SH-SY5Y (cell line): ENCODE measurements around the gene NIFK.

Experiments
- GATA2 ChIP-seq: IDR thresholded peaks from 2 replicates; pipeline ENCODE4 v1.6.1; 2011; ENCODE audit warnings: mild to moderate bottlenecking, low read depth, low read length
- GATA3 ChIP-seq: IDR thresholded peaks from 2 replicates; pipeline ENCODE4 v1.6.1; 2011; ENCODE audit warnings: low read depth, mild to moderate bottlenecking, low read length, moderate library complexity

Gene NIFK

DNA sequence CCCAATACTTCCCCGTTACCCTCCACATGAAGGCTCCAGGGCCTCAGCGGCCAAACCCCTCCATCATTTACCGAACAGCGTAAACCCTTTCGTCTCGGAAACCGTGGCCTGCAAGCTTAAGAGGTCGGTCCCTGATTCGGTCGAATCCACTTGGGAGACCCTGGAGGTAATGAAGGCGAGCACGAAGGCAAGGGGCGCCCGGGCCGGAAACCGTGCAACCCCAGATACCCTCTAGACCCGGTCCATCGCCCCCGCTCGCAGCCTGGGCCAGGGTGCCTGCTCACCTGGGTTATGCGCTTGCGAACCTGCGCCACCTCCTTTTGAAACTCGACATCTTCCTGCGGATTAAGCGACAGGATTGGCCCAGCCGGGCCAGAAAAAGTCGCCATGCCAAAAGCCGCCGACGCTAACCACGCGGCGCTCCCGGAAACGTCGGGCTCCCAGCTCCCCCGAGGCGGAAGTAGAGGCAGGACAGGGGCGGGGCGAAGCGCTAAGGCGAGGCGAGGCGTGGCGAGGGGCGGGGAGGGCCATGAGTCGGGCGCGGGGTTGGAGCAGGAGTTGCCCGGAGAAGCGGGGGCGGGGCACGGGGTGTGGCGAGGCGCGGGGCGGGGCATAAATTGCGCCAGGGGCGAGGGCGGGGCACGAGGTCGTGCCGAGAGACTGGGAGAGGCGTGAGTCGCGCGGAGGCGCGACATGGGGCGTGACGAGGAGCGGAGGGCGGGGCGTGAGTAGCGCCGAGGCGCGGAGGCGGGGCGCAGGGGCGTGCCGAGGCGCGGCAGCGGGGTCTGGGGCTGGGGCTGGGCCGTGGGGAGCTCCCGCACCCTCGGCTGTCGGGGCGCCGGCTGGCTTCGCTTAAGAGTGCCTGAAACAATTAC is at the start of gene NIFK:
NIFK (minus strand) TSS at position 414 of the 875 bp plus-strand sequence; CDS start at position 389, 25 bp downstream.
- TF ChIP-seq GATA3 (no peak), GATA2 (no peak)

- TF ChIP-seq GATA3 (no peak), GATA2 (no peak)
These were observed 46.5 kb upstream of the NIFK start for GRCh38 chr2:121783180-121783579.

DNA sequence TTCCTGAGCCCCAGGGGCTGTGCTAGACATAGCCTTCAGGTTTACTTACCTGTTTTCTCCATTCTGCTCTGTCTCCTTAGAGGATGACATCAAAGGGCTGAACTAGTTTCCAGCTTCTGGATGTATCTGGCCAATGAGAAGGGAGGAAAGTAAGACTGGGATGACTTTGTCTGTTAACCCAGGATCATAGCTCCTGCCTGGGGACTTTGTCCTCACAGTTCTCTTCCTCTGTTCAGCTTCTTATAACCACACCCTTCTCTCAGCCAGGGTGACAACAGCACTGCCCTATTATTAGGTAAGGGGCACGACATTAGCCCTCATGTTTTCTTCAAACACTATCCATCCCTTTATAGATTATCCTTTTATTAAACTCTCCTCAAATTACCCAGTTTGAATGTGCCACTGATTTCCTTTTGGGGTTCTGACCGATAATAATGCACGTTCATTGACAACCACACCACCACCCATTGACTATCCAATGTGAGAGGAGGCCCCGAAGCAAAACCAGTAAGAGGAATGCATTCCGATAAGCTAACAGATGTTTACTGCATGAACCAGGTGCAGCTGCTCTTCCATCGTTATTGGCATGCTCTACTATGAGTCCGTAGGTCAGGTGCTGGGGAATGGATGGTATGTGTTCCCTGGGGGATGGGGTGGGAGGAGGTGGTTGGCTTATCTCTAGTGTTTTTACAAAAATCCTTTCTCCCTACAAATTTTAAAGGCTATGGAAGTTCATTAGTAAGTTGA is 42.2 kb upstream of the NIFK start:
- TF ChIP-seq GATA2 (no peak), GATA3 (no peak)

DNA sequence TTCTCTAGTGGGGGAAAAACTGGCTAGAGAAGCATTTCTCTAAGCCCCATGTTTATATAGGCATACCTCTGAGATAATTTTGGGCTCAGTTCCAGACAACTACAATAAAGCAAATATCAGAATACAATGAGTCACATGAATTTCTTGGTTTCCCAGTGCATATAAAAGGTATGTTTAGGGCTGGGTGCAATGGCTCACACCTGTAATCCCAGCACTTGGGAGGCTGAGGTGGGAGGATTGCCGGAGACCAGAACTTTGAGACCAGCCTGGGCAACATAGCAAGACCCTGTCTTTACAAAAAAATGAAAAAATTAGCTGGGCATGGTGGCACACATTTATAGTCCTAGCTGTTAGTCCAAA is 41.0 kb upstream of the NIFK start:
- TF ChIP-seq GATA3, result no peak
- no peak for TF ChIP-seq GATA2

DNA sequence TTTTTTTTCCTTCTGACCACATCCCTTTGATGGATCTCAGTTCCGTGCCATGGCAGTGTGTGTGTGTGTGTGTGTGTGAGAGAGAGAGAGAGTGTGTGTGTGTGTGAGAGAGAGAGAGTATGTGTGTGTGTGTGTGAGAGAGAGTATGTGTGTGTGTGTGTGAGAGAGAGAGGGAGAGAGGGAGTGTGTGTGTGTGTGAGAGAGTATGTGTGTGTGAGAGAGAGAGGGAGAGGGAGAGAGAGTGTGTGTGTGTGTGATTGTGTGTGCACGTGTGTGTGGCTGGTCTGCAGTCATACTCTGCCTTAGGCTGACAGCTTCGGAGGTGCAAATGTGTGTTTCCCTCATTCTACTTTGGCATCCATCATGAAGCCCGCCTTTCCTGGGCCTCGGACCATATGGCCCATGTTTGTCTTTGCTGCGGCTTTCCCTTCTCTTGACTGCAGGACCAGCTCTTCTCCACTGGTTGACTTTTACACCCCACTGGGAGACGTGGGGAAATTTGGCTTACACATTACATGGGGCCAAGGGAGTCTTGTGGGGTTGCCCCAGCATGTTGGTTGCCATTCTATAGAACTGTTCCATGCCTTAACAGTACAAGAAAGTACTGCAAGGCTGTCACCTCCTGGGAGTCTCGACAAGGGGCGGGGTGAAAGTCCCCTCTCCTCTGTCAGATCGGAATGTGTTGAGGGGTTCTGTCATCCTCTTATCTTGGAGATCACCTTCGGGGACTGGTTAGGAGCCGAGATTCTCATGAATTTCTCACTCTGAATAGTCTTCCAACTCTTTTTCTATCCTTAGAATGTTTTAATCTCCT is 40.4 kb upstream of the NIFK start:
- TF ChIP-seq GATA2, result no peak
- no peak for TF ChIP-seq GATA3

DNA sequence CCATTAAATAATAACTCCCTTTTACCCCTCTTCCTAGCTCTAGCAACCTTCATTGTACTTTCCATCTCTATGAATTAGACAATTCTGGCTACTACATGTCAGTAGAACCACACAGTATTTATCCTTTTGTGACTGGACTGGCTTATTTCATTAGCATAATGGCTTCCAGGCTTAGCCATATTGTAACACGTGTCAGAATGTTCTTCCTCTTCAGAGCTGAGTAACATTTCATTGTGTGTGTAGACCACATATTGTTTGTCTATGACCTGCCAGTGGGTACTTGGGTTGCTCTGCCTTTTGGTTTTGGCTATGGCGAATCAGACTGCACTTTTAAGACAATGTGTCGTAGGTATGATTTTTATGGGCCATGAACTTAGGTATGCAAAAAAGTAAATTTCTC is 39.7 kb upstream of the NIFK start:
- TF ChIP-seq GATA3 (no peak), GATA2 (no peak)

GRCh38 chr2:121774235-121774634 is 37.6 kb upstream of the NIFK start:
- TF ChIP-seq GATA3, result no peak
- TF ChIP-seq GATA2, result peak; percentile 78

DNA sequence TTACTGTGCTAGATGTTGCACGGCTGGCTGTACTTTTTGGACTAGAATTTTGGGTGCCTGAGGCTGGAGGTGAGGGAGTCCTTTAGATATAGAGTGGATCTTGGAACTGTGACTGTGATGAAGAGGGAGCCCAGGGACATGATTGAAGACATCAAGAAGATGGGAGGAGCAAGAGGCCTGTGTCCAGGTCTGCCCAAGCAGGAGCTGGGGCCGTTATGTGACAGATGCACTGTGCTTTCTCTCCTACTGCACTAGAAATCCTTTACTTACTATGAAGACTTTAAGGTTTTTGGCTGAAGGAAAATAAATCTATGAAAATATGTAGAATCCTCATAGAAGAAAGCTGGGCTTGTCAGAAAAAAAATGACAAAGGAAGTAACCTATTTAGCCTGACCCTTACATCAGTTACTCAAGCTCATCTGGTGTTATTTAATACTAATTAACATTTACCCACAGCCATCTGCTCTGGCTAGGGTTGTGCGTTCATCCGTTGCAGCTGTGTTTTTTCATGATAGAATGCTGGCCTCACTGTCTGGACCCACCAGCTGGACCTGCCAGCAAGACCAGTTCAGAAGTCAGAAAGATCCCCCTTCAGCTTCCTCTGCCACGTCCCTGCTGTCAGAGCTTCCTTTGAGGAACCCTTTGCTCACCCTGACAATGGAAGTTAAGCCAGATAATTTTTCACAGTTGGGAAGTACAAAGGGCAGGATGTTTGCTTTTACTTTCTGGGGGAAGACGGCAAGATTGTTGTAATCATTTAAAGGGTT is 35.5 kb upstream of the NIFK start:
- TF ChIP-seq GATA3 (no peak), GATA2 (no peak)

DNA sequence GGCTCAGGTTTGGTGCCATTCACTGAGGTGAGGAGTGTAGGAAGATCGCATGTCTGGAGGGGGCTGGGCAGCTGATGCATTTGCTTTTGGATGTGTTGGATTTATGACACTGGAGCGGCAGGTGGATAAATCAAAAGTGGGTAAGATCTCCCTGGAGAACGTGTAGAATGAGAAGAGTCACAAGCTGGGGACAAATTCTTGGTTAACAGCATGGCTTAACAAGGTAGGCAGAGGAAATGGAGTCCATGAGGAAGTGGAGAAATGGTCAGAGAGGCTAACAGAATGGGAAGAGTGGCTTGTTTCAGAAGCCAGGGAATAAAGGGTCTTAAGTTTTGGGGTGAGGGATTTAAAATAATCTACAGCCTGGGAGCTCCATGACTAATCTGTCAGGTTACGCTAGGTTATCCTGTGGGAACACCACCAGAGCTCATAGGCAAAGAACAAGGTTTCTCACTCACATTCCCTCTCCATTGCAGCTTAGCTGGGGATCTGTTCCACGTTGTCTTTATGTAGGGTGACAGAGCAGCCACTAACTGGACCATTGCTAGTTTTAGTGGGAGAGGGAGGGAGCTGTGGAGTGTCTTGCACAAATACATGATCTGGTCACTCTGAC is 31.6 kb upstream of the NIFK start:
- TF ChIP-seq GATA2, result no peak
- no peak for TF ChIP-seq GATA3

DNA sequence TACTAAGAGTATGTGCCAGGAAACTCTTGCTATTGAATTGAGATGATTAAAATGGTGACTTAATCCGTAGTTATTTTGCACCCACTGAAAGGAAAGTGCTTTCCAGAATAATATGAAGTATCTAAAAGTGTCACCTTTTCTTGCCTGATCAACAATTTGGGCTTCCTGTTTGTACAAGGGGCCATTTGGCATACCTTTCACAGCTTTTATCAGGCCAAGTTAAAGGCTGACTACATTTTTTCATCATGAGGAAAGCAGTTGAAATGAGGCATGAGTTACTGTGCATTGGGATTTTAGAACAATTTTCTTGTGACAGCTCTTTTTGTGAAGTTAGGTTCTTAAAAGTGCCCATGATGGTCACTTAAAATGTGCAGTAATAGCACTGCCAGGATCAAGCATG is 29.9 kb upstream of the NIFK start:
- TF ChIP-seq GATA3 (no peak), GATA2 (no peak)

DNA sequence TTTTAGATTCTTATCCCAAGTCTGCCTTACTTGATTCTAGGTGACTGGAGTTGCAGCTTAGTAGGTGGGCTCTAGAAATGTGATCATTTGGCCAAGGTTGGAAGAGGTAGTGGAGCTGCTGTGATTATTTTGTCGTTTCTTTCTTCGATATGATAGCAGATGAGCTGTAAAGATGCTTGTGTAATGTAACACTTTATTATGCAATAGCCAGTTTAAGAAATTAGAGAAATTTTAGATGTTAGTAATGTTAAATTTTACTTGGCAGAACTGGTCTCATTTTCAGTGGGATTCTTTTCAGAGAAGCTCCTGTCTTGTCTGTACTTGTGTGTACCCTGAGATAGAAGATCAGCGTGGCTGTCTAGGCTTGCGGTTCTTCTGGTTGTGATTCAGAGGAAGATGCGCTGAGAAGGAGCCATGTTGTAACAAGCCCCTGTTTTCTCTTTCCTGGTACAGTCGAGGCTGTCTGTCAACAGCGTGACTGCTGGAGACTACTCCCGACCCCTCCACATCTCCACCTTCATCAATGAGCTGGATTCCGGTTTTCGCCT is 28.1 kb upstream of the NIFK start:
- TF ChIP-seq GATA3 (no peak), GATA2 (no peak)

DNA sequence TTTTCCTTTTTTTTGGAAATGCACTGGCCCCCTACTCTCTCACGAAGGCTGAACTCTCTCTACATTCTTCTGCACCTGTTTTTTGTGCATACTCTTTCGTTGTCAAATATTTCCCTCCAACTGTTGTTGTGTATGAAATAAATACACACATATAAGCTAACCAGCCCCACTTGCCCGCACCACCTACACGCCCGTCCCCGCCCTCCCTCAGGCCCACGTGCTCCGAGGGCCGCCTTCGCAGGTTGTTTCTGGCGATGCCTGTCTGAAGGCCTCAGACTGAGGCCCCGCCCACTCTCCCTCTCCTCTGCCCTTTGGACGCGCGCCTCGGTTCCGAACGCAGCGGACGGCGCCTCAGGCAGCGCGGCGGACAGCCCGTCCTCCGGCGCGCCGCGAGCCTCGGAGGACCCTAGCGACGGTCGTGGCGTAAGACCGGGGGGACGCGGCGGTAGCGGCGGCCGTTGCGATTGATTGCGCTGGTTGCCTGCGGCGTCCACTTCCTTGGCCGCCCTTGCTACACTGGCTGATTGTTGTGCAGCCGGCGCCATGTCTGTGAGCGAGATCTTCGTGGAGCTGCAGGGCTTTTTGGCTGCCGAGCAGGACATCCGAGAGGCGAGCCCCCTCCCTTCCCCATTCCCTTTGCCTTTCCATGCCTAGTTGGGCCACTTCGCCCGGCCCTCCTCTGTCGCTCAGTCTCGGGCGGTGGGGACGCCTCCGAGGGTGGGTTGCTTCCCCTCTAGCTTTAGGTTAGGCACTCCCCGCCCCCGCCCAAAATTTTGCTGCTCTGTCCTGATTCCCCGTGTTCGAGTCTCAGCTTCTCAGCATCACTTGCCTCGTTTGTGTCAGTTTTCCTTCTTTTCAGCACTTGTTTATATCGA is 18.8 kb upstream of the NIFK start, which contains the start of gene TSN:
TSN (plus strand) TSS at position 415 of the 875 bp plus-strand sequence; CDS start at position 544, 129 bp downstream.
- TF ChIP-seq GATA3, result no peak
- 0 out of 2 replicates have a peak, but pooled peaks have one; percentile 24 for TF ChIP-seq GATA2
